HCT116 (cell line): ENCODE results near the gene SYNGR1.

Source experiments
- CTCF ChIP-seq, 3 experiments: fragments of 200-600 bp in 1 of 3; sonication (generic) in 1 of 3; IDR thresholded peaks in 2 of 3; conservative IDR thresholded peaks in 1 of 3; 2 replicates each; pipeline ENCODE4 v1.5.1; 2012 to 2017; ENCODE audit warnings: low read depth in 2 of 3, low read length in 2 of 3, antibody characterized with exemption in 1 of 3, borderline replicate concordance in 1 of 3, control low read depth in 1 of 3, mild to moderate bottlenecking in 1 of 3, mixed read lengths in 1 of 3, mixed run types in 1 of 3, moderate library complexity in 1 of 3; ENCODE audit not compliant: insufficient read depth in 1 of 3
- EZH2 ChIP-seq: fragments of 200-600 bp; sonication (generic); IDR thresholded peaks from 2 replicates; pipeline ENCODE4 v1.6.1; 2017; ENCODE audit warnings: antibody characterized with exemption, mixed run types
- REST ChIP-seq: IDR thresholded peaks from 2 replicates; pipeline ENCODE4 v1.6.1; 2012; ENCODE audit warnings: low read depth
- TCF7L2 ChIP-seq: IDR thresholded peaks from 2 replicates; pipeline ENCODE4 v1.7.0; 2011; ENCODE audit warnings: borderline replicate concordance, inconsistent platforms; ENCODE audit not compliant: insufficient read depth, insufficient read length; ENCODE audit errors: extremely low read depth
- ZNF274 ChIP-seq: fragments of 200-500 bp; sonication (Bioruptor generic); IDR thresholded peaks from 2 replicates; pipeline ENCODE4 v1.6.1; 2014; ENCODE audit warnings: mild to moderate bottlenecking, low read depth, low read length, inconsistent platforms

- no peak for TF ChIP-seq EZH2
- TF ChIP-seq TCF7L2, result no peak
- no peak for TF ChIP-seq CTCF (IDR thresholded peaks at IDR 0.05 in 2 of 3, conservative IDR thresholded peaks at IDR 0.05 in 1 of 3; ENCODE audit: borderline replicate concordance in 1 of 3, insufficient read depth in 1 of 3, low read depth in 2 of 3, low read length in 2 of 3)
- no peak for TF ChIP-seq REST
- no peak for TF ChIP-seq ZNF274
Observed at GRCh38 chr22:39419911-39420310, 70.1 kb downstream of the SYNGR1 start.
